Pons (tissue), 1 donor: Measurements from ENCODE around the gene PCDHB13.
"Not testable (repeated sequence)": the region's sequence is repeated elsewhere in the genome, so short reads cannot be mapped to it uniquely, and the experiment has no call there.

Source experiments
- DNase-seq: peaks from one replicate; pipeline ENCODE4 v3.0.0-alpha.2; 2016; ENCODE audit warnings: low spot score

The PCDHB13 gene

GRCh38 chr5:141201646-141202045 is 12.1 kb upstream of the PCDHB13 start:
- not testable (repeated sequence) for DNase-seq

- DNase-seq, result peak; percentile 14
Observed at GRCh38 chr5:141208478-141208877, 5.2 kb upstream of the PCDHB13 start, which contains the start of gene PCDHB12. TSS of gene PCDHB12 (plus strand) at chr5:141208719. CDS start at chr5:141208908, 189 bp downstream.

GRCh38 chr5:141210281-141210680 is 3.4 kb upstream of the PCDHB13 start:
- not testable (repeated sequence) for DNase-seq

GRCh38 chr5:141210849-141211248 is 2.9 kb upstream of the PCDHB13 start:
- DNase-seq, result not testable (repeated sequence)

GRCh38 chr5:141214583-141214982 is 864 bp downstream of the PCDHB13 start:
- not testable (repeated sequence) for DNase-seq

GRCh38 chr5:141215504-141215903 is 1.8 kb downstream of the PCDHB13 start:
- DNase-seq, result not testable (repeated sequence)

- not testable (repeated sequence) for DNase-seq
Observed at GRCh38 chr5:141216035-141216434, 2.3 kb downstream of the PCDHB13 start.

- DNase-seq, result peak; percentile 24
Observed at GRCh38 chr5:141223112-141223783, 9.5 kb downstream of the PCDHB13 start, which contains the start of gene PCDHB14. TSS of gene PCDHB14 (plus strand) at chr5:141223343. CDS start at chr5:141223506, 163 bp downstream.

GRCh38 chr5:141224844-141225243 is 11.1 kb downstream of the PCDHB13 start:
- DNase-seq, result not testable (repeated sequence)

GRCh38 chr5:141225421-141225820 is 11.7 kb downstream of the PCDHB13 start:
- not testable (repeated sequence) for DNase-seq

GRCh38 chr5:141234109-141234667 is 20.5 kb downstream of the PCDHB13 start:
- no peak for DNase-seq

- DNase-seq, result not testable (repeated sequence)
Observed at GRCh38 chr5:141235922-141236321, 22.2 kb downstream of the PCDHB13 start.

GRCh38 chr5:141236516-141237313 is 23.0 kb downstream of the PCDHB13 start:
- DNase-seq, result no peak

- no peak for DNase-seq
Observed at GRCh38 chr5:141241496-141241895, 27.8 kb downstream of the PCDHB13 start.

- DNase-seq, result peak; percentile 21
Observed at GRCh38 chr5:141245250-141245717, 31.6 kb downstream of the PCDHB13 start, which contains the start of gene PCDHB15. TSS of gene PCDHB15 (plus strand) at chr5:141245395. CDS start at chr5:141245579, 184 bp downstream.

- DNase-seq, result not testable (repeated sequence)
Observed at GRCh38 chr5:141246971-141247370, 33.3 kb downstream of the PCDHB13 start.

- DNase-seq, result not testable (repeated sequence)
Observed at GRCh38 chr5:141247434-141247833, 33.7 kb downstream of the PCDHB13 start.

GRCh38 chr5:141250576-141250975 is 36.9 kb downstream of the PCDHB13 start:
- no peak for DNase-seq

- DNase-seq, result no peak
Observed at GRCh38 chr5:141258464-141258863, 44.7 kb downstream of the PCDHB13 start.

- no peak for DNase-seq
Observed at GRCh38 chr5:141258948-141259347, 45.2 kb downstream of the PCDHB13 start.

GRCh38 chr5:141260458-141261237 is 46.9 kb downstream of the PCDHB13 start:
- DNase-seq, result no peak

GRCh38 chr5:141261238-141261546 is 47.5 kb downstream of the PCDHB13 start:
- no peak for DNase-seq
